GM12878 (cell line): ENCODE data around the gene DNAJC6. TPM values are rescaled to one million over a fixed set of nuclear protein-coding genes. Genes with fewer than 3 reads are reported as not detected.
A peak's percentile ranks its signal among the peaks of the same experiment; 100 is the strongest.

ENCODE experiments used
- ATAC-seq: fragments of 200-7000 bp; cut with Tn5 transposase; 3 replicates; pipeline ENCODE4 v1.9.1; 2020; ENCODE audit warnings: mild to moderate bottlenecking, moderate library complexity
- BruUV-seq: library from RNA; stranded (reverse); fragments of 400-500 nt; replicated peaks from 2 replicates; lab custom pipeline; 2021; lab: Mats Ljungman, UMichigan
- CTCF ChIA-PET: fragments of 300-600 bp; sonication (Branson Sonifier 250); formaldehyde crosslinking; extraction: SDS; loops from one replicate; lab custom pipeline; 2021; ENCODE audit warnings: inconsistent platforms; lab: Yijun Ruan, JAX
- POLR2A ChIA-PET: fragments of 350-600 bp; formaldehyde crosslinking; extraction: SDS; loops from one replicate; lab custom pipeline; 2021; ENCODE audit warnings: inconsistent platforms; lab: Charles Lee
- RAD21 ChIA-PET: fragments of 300-600 bp; sonication (Branson Sonifier 250); formaldehyde crosslinking; loops from one replicate; lab custom pipeline; 2023; ENCODE audit warnings: antibody characterized with exemption; ENCODE audit not compliant: unreplicated experiment; lab: Charles Lee
- SMC1A ChIA-PET: fragments of 300-600 bp; sonication (Branson Sonifier 250); formaldehyde crosslinking; loops from one replicate; lab custom pipeline; 2023; ENCODE audit not compliant: unreplicated experiment, uncharacterized antibody; lab: Charles Lee
- DNase-seq: peaks from one replicate; pipeline ENCODE4 v3.0.0-alpha.2; 2011; ENCODE audit warnings: low read depth, low spot score
- FAIRE-seq: peaks from 3 replicates; lab custom pipeline; 2011; peaks lifted over from hg19 to GRCh38; lab: Jason Lieb, UNC
- H2AFZ ChIP-seq: 2 replicates; pipeline ENCODE4 v1.6.0; 2011; ENCODE audit warnings: low read depth, low read length, control low read depth; ENCODE audit not compliant: control insufficient read depth
- H3K27ac ChIP-seq: 2 replicates; pipeline ENCODE4 v1.5.1; 2011; ENCODE audit warnings: control low read depth; ENCODE audit not compliant: control insufficient read depth, insufficient read depth
- H3K27me3 ChIP-seq, 2 experiments: replicated peaks in 1 of 2; 2 replicates each; pipeline versions ENCODE4 v1.6.0 to v1.6.1; 2011; ENCODE audit warnings: low read length in 1 of 2; ENCODE audit not compliant: control insufficient read depth in 2 of 2, insufficient read depth in 2 of 2
- H3K36me3 ChIP-seq, 2 experiments: 2 replicates each; pipeline ENCODE4 v1.5.1; 2011; ENCODE audit warnings: low read length in 1 of 2; ENCODE audit not compliant: control insufficient read depth in 2 of 2, insufficient read depth in 2 of 2
- H3K4me1 ChIP-seq: 2 replicates; pipeline ENCODE4 v1.6.1; 2011; ENCODE audit warnings: mild to moderate bottlenecking, low read length, moderate library complexity, mixed read lengths; ENCODE audit not compliant: control insufficient read depth, insufficient read depth
- H3K4me2 ChIP-seq: 2 replicates; pipeline ENCODE4 v1.6.0; 2011; ENCODE audit warnings: control low read depth; ENCODE audit not compliant: control insufficient read depth, insufficient read depth
- H3K4me3 ChIP-seq: fragments of 200-600 bp; sonication (generic); 2 replicates; pipeline ENCODE4 v1.5.1; 2016
- H3K79me2 ChIP-seq: 2 replicates; pipeline ENCODE4 v1.6.0; 2011; ENCODE audit warnings: low read length; ENCODE audit not compliant: control insufficient read depth, insufficient read depth
- H3K9ac ChIP-seq: 2 replicates; pipeline ENCODE4 v1.8.0; 2011; ENCODE audit warnings: low read length, control low read depth, mixed read lengths; ENCODE audit not compliant: control insufficient read depth, insufficient read depth
- H3K9me3 ChIP-seq: replicated peaks from 3 replicates; pipeline ENCODE4 v1.5.1; 2011; ENCODE audit warnings: mild to moderate bottlenecking, low read length; ENCODE audit not compliant: control insufficient read depth, insufficient read depth
- H4K20me1 ChIP-seq: 2 replicates; pipeline ENCODE4 v1.6.0; 2011; ENCODE audit not compliant: control insufficient read depth, insufficient read depth
- CBFB ChIP-seq: IDR thresholded peaks from 2 replicates; pipeline ENCODE4 v1.6.1; 2016; ENCODE audit warnings: antibody characterized with exemption, low read depth
- CTCF ChIP-seq, 3 experiments: IDR thresholded peaks in 2 of 3; conservative IDR thresholded peaks in 1 of 3; 2 replicates each; pipeline ENCODE4 v1.5.1; 2011; ENCODE audit warnings: low read depth in 3 of 3, low read length in 3 of 3, mild to moderate bottlenecking in 3 of 3, control low read depth in 2 of 3, moderate library complexity in 2 of 3, inconsistent platforms in 1 of 3, mixed read lengths in 1 of 3; ENCODE audit not compliant: control insufficient read depth in 2 of 3, insufficient read depth in 1 of 3; ENCODE audit errors: extremely low read depth in 1 of 3
- RB1 ChIP-seq: fragments of 450-650 bp; formaldehyde crosslinking; IDR thresholded peaks from 2 replicates; pipeline ENCODE4 v1.6.1; 2017; ENCODE audit warnings: mild to moderate bottlenecking, borderline replicate concordance
- USF2 ChIP-seq: IDR thresholded peaks from 2 replicates; pipeline ENCODE4 v1.6.1; 2011; ENCODE audit warnings: low read depth, low read length, improper control_type of control experiment, borderline replicate concordance
- WGBS: methylation state at CpG from one replicate; pipeline ENCODE4 v1.1.6; 2016; ENCODE audit warnings: low lambda C conversion rate; ENCODE audit not compliant: insufficient replicate concordance, insufficient coverage; ENCODE audit errors: missing lambda C conversion rate; 5-methylcytosine and 5-hydroxymethylcytosine counted together
- in situ Hi-C: fragments of 300-500 bp; cut with MboI; formaldehyde crosslinking; loops from 9 replicates; pipeline ENCODE4 v1.14.3; 2018; ENCODE audit warnings: mixed read lengths
- intact Hi-C: fragments of 100-400 bp; cut with micrococcal nuclease; formaldehyde crosslinking; loops from one replicate; pipeline ENCODE4 v1.14.2; 2022; ENCODE audit not compliant: unreplicated experiment
- polyA plus RNA-seq, 11 experiments: library from polyadenylated mRNA; depleted of rRNA in 4 of 11; unstranded in 6 of 11; stranded (reverse) in 5 of 11; fragments of >200 nt; fragmentation: Nextera tagmentation in 4 of 11; fragmentation: Illumina TruSeq in 1 of 11; extraction: Ambion mirVana in 4 of 11; extraction: Trizol in 1 of 11; gene quantifications; 1 replicate in 1 of 11; 2 replicates in 10 of 11; pipeline versions ENCODE4 v1.2.1 to v1.2.3, GENCODE V29; 2011 to 2016; ENCODE audit warnings: inconsistent platforms in 2 of 11, missing spikeins in 2 of 11, low read depth in 1 of 11
- total RNA-seq, 4 experiments: library from RNA; depleted of rRNA in 3 of 4; stranded (reverse); fragments of >200 nt in 3 of 4; fragmentation: Illumina TruSeq in 1 of 4; extraction: Trizol in 1 of 4; gene quantifications; 2 replicates each; pipeline versions ENCODE4 v1.2.1 to v1.2.3, GENCODE V29; 2013 to 2021

The DNAJC6 gene
- total and polyA plus RNA-seq, 10 of the 15 experiments (the other 5 are each of a cell fraction or from before 2014, with no cell fraction given), result 0.08 to 4.3 (median 2.7) TPM

GRCh38 chr1:65269612-65270011 is 39.7 kb upstream of the DNAJC6 start:
- no TSS peak for BruUV-seq
- H3K27ac ChIP-seq, result no peak overlapping the region
- no peaks in the 10 kb centered on the region for H3K79me2 ChIP-seq
- DNase-seq, result no peak
- POLR2A ChIA-PET, result no interaction called here
- H3K9ac ChIP-seq, result no peak overlapping the region
- SMC1A ChIA-PET, result interaction anchor here (0.6 to 1.2 kb wide), 2 partner anchors 9 to 1163 kb away, joined by 3 to 4 read pairs; no protein-coding TSS in a partner anchor
- RAD21 ChIA-PET, result no interaction called here
- intact Hi-C loops, result no loop called here
- H3K4me1 ChIP-seq, result no peaks in the 10 kb centered on the region; the same call in 1 of the 2 replicates
- peaks cover 0 to 2% of the 10 kb centered on the region in 2 experiments; a peak in 2 of 4 replicates for H3K27me3 ChIP-seq
- 75% methylated on average over 2 of the region's 2 CpGs for WGBS
- FAIRE-seq, result no peak
- no peak overlapping the region for H3K4me3 ChIP-seq
- H3K4me2 ChIP-seq, result no peak overlapping the region
- CTCF ChIA-PET, result interaction anchor here (1.0 to 1.5 kb wide), 2 partner anchors 34 kb away, joined by 3 to 14 read pairs; no protein-coding TSS in a partner anchor
- H4K20me1 ChIP-seq, result no peaks in the 10 kb centered on the region
- H3K36me3 ChIP-seq, result no peaks in the 10 kb centered on the region
- in situ Hi-C loops, result no loop called here
- H2AFZ ChIP-seq, result no peak overlapping the region
- TF ChIP-seq USF2 (no peak), CTCF (IDR thresholded peaks at IDR 0.05 in 2 of 3, conservative IDR thresholded peaks at IDR 0.05 in 1 of 3; ENCODE audit: control insufficient read depth in 2 of 3, extremely low read depth in 1 of 3, insufficient read depth in 1 of 3, low read depth in 3 of 3, low read length in 3 of 3) (0 out of 6 replicates have a peak, but pooled peaks of 1 of the 3 experiments have one; percentile 5), RB1 (no peak), CBFB (no peak)
- no peaks in the 10 kb centered on the region for H3K9me3 ChIP-seq
- ATAC-seq, result no peak
